Activated CD8-positive, alpha-beta memory T cell treated with anti-CD3 and anti-CD28 coated beads, Interleukin-2, amount 50 U/mL, for 4 hours (primary cell): ENCODE measurements around the gene CCBE1.
"Not testable (repeated sequence)": the region's sequence is repeated elsewhere in the genome, so short reads cannot be mapped to it uniquely, and the experiment has no call there.

Experiments used
- DNase-seq: peaks from one replicate; pipeline ENCODE4 v3.0.0-alpha.2; 2020

Gene CCBE1

DNA sequence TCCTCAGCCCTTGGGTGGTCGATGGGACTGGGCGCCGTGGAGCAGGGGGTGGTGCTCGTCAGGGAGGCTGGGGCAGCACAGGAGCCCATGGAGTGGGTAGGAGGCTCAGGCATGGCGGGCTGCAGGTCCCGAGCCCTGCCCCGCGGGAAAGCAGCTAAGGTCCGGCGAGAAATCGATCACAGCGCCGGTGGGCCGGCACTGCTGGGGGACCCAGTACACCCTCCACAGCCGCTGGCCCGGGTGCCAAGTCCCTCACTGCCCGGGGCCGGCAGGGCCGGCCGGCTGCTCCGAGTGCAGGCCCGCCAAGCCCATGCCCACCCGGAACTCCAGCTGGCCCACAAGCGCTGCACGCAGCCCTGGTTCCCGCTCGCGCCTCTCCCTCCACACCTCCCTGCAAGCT, 16.9 kb upstream of the CCBE1 start:
- not testable (repeated sequence) for DNase-seq

DNA sequence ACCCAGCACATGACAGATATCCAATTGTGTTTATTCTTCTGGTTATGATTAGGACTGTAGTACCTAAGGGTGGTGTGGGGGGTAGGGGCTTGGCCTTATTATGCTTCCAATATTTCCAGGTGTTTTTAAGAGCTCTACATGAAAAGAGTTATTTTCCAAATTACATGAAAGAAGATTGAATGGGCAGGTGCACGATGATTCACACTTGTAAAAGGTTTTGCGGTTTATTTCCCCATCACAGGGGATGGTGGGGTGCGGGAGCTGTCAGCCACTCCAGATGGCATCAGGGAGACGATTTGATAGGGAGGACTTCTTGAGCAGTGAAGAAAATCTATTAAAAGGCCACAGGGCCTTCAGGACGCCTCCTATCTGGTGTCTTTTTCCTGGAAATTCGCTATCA, 15.1 kb upstream of the CCBE1 start:
- no peak for DNase-seq

DNA sequence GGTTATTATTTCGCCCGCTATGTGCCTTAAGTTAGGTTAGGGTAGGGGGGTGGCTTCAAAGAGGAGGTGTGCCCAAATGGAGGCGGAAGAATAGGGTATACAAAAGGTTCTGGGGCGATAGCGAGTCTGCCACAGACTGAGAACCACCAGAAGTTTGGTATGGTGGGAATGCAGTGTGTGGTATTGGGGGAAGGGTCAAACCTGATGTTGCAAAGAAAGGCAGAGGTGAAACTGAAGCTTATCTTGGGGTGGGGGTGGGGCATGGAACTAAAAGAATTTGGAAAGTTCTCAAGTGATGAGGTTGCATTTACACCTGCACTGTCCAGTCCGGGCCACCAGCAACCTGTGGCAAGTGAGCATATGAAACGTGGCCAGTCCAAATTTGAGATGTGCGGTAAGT, 11.8 kb upstream of the CCBE1 start:
- DNase-seq, result no peak

DNA sequence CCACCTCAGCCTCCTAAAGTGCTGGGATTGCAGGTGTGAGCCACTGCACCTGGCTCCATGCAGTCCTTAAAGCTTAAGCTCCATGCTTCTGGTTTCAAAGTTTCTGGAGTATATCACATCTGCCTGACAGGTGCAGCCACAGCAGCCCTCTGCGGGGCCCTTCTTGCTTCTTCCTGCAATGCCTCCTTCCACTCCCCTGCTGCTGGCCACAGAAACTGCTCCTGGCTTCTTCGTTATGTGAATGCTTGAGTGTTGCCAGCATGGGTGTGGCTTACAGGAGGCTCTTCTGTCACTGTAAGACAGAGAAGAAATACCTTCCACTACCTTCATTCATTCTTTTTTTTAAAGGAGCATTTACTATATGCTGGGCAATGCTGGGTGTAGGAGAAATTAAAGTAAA, 10.1 kb upstream of the CCBE1 start:
- no peak for DNase-seq

DNA sequence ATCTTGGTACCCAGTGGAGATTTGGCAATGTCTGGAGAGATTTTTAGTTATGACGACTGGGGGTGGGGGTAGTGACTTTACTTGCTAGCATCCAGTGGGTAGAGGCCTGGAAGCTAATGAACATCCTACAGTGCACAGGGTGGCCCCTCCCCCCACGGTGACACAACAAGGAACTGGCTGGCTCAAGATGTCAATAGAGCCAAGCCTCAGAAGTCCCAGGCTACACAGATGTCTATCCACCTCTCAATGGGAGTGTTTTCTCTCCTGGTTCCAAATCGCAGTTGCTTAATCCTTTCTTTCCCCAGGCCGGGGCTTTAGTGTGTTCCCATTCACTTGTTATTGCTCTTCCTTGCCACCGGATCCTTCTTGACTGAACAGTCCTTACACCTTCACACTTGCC, 9.3 kb upstream of the CCBE1 start:
- DNase-seq, result no peak

DNA sequence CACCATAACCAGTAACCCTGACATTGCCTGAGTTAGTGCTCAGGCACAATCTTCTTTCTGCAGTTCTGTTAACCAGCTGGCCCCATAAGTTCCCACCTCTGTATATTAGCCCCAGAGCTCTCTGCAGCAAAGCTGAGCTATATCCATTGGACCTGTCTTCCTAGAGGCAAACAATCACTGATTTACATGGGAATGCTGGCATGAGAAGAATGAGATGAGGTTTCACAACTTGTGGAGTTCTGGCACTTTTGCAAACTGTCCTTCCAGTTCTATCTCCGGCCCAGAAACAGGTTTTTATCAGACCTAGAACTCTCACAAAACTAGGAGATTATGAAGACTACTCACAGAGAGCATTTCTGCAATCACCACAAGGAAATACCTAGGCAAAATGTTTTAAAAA, 7.9 kb upstream of the CCBE1 start:
- no peak for DNase-seq

DNA sequence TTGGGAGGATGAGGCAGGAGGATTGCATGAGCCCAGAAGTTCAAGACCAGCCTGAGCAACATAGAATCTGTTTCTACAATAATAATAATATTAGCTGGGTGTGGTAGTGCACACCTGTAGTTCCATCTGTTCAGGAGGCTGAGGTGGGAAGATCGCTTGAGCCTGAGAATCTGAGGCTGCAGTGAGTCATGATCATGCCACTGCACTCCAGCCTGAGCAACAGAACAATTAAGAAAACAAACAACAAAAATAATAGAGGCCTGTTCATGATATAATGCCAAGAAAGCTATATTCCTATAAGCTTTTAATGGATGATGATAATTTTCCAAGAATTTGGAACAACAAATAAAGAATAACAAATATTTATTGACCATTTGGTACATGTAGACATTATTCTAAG, 6.9 kb upstream of the CCBE1 start:
- no peak for DNase-seq

DNA sequence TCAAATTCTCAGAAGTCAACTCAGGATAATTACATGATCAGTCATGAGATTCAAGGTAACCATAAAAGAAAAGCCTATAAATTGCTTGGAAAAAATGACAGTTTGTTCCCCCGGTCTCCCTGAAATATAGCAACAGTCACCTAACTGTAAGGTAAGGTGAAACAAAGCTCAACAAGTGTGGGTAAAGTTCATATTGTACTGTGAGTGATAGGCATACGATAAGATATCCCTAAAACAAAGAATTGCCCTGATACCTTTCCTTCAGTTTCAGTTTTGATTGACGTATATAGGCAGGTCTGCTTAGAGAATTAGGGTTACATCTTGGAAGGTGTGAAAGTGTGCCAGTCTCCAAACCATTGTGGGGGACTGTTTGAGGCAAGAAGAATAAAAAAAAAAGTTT, 4.0 kb upstream of the CCBE1 start:
- no peak for DNase-seq

DNA sequence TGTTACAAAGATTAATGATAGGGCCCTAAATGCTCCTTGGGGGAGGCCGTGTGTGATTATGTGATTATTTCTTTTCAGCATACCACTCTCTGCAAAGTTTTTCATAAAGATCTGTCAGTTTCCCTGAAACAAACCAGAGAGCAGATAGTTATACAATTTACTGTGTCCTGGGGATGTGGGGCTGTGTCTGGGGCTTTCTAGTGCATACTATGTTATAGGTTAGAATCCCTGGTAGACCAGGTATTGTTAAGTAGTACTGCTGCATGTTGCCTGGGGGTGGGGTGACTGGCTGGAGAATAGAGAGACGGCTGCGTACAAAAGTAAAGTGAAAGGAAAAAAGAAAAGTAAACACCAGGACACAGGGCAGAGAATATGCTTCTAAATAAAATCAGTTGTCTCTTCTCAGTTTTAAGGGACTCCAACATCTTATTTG, 3.3 kb upstream of the CCBE1 start:
- no peak for DNase-seq

DNA sequence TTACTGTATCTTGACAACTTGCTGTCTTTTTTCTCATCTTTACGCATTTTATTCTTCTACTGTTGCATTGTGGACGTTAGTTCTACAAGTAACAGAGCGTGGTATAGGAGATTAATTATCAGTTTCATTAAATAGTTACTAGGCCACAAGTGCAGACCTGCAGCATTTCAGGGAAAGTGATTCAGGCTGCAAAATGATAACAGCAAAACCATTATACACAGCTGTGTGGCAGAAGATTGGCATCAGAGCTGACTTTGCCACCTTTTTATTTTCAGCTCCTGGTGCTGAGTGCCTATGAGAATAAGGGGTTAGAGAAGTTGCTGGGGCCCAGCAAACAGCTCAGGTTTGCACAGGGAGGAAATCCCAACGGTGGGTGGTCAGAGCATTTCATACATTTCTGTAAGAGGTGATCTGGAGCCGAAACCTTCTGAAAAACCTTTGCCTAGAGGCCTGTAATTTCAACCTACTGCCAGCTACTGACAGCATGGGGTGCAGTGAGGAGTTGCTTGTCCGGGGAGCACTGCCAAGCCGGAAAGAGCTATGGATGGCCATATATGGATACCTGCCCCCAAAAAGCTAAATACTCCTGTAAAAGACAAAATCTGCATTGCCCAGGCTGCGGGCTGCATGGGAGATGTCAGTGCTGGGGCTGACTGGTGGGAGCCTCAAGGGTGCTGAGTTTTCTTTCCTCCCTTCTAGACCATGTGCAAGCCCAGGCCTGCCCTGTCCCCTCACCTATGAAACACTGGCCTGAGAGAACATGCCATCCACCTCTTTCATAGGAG, 2.7 kb upstream of the CCBE1 start:
- DNase-seq, result no peak

DNA sequence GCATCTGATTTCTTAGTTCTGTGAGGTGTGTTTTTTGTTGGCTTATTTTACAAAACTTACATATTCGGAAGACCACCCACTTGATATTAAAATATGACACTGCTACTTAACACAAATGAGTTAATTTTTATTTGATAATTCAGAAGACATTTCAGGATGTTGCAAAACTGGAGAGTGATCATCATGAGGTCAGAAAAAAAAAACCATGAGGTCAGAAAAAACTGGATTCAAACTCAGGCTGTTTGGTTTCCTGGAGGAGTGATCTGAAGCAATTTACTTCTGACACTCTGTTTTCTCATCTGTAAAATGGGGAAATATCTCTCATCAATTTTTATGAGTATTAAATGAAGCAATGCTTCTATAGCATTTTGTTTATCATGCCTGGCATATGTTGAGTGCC, 1.8 kb upstream of the CCBE1 start:
- no peak for DNase-seq

DNA sequence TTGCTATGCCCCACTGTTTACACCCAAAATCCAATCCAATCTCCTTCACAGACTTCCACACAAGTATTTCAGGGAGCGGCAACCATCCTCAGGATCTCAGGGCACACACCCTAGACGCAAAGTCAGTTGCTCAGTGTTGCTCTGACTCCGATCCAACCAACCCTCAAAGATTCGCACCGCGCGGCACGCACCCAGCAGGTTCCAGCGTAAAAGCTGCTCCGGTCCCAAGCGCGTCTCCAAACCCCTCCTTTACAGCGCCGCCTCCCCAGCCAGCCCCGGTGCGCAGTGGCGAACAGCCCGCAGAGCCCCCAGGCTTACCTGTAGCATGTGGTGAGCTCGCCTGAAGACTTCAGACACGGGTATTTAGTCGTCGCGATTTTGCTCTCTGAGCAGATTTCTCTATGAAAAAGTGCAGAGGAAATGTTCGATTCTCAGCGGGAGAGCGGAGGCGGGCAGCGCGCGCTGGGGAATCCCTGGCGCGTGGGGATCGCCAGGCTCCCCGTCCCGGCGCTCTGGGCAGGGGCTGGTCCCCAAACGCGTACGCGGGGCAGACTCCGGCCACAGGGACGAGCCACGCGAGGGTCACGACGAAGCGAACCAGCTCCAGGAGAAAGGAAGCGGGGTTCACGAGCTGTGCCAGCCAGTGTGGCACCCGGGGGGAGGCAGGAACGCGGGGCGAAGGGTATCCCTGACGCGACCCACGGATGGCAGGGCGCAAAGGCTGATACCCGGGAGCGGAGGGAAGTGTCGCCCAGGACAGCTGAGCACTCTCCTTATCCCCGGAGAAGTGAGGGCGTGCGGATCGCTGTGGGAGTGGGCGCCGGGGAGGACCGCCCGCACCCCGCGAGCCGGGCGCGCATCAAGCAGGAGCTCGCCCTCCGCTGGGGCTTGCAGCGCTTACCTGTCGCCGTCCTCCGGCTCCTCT, 650 bp downstream of the CCBE1 start:
- DNase-seq, result no peak

DNA sequence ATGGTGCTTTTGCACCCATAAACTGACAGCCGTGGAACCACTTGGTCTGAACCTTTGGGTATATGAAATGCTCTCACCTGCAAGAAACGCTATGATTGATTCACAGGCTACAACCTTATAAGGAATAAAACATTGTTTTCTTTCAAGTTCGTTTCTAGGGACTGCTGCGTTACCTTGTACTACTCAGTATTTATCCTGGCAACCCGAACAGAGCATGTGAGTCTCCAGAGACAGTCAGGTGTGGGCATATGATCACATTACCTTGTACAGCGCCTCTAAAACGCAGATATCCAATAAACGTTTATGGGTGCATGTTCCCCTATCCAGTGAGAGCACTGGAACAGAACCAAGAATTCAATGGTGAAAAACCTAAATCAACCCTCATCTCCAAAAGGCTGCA, 1.7 kb downstream of the CCBE1 start:
- DNase-seq, result no peak

DNA sequence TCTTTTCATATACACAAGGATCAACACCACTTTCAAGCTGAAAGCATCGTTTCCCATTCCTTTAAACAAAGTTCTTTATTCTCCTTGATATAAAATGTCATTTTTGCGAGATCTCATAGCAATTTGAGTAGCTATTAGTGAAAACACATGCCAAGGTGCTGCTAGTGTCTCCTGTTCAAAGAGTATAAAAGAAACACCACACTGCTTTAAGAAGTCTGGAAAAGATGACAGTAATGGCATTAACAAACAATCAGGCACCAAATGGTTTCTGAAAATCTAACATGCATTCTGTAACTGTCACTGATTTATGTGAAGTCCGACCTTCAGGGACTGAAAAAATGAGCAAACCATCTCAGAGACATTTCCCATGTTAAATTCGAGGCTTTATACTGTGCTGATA, 2.4 kb downstream of the CCBE1 start:
- no peak for DNase-seq

DNA sequence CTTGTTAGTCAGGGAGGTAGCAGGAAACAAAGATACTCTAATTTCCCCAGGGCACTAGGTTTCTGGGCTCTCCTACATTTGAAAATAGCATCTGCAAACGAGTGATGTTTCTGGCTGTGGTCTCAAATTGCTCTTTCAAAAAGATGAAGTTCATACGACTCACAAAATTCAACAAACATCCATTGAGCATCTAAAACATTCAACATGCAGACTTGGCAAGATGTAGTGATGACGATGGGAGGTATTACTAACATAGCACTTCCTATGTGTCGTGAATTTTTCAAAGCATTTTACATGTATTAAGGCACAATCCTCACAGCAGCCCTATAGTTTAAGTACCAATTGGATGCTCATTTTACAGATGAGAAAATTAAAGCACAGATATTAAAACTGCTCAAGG, 5.2 kb downstream of the CCBE1 start:
- no peak for DNase-seq

DNA sequence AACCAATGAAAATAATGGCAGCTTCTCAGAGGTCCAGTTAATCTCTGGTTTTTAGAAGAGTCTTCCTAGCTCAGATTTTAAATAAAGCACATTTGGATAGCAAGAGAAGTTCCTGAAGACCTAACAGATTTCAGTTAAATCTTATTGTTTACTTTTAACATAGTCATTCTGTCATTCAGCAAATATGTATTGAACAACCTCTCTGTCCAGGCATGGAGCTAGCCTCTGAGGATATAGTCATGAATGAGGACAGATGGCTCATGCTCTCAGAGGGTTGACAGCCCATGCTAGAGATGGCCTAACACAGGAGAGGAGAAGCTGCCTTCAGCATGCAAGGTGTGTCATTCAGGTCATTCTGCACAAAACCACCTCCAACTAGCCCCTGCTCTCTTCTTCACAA, 6.2 kb downstream of the CCBE1 start:
- DNase-seq, result no peak

DNA sequence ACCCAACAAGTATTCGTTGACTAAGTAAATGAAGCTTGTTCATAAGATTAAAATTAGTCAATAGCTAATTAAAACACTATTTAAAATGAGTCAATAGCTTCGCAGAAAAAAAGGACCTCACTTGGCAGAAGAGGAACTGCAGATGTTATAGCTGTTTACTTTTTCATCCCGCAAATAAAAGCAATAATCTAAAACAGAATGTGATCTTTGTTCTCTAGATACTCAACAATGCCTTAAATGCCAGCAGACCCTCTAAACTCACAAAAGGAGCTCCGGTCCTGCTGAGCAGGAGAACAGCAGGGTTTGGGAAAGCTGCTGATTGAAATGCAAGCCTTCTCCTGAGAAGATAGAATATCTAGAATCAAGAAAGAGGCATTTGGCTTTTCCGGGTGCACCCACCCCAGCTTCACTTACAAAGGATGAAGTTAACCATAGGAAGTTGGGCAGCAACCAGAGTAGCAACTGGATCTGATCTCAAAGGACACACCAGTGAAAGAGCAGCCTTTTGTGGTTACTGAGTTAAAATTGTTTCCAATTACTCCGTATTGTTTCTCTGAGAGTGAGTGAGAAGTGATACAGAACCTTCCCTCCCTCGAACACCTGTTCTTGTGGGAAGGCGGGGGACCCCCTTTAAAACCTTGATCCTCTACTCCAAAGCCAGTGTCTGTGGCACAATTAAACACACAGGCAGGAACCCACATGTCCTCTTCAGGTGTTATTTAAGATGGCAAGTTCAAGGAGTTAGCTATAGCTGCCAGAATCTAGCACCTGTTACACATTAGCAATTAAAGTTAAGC, 6.8 kb downstream of the CCBE1 start:
- no peak for DNase-seq

DNA sequence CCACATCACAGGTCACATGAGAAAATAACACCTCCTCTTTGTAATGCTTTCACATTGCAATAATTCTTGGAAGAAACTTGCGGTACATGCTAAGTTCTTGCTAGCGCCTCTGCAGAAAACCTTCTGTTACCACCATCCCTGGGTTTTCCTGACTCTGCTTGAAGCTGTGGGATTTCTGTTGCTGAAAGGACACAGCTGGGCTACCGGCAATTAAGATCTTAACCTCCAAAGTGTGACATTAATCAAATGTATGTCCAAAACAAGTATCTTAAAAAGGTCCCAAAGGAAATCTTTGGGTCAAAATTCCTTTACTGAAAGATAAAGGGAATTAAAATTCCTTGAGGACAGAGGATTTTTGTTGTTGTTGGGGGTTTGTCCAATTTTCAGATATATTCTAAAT, 7.5 kb downstream of the CCBE1 start:
- no peak for DNase-seq

DNA sequence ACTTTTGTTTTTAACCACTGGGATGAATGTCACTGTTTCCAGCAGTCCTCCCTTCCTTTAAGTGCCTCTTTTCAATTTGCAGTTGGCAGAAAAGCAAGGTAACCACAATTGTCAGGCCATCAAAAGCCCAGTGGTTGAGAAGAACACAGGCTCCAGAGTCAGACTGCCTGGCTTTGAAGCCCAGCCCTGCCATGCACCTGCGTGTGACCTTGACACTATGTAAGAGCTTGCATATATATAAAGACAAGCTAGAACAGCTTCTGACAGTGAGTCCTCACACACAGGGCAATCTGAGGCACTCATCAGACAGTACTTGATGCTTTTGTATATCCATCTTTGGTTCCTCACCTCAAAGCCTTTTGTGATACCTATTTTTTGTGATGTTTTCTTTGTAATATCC, 11.0 kb downstream of the CCBE1 start:
- DNase-seq, result no peak

DNA sequence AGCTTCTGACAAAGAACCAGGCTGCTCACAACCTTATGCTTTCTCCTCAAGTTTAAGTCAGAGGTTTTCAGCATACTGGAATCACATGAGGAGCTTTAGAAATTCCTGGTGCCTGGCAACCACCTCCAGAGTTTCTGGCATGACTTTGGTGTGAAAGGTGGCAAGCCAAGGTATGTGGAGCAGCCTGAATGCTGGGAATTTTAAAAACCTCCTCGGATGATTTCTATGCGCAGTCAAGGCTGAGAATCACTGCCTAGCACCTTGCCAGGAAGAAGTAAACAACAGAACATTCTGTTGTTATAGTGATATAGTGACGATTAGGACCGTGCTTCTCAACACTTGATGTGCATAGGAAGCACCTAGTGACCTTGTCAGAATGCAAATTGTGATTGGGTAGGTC, 11.7 kb downstream of the CCBE1 start:
- DNase-seq, result no peak

DNA sequence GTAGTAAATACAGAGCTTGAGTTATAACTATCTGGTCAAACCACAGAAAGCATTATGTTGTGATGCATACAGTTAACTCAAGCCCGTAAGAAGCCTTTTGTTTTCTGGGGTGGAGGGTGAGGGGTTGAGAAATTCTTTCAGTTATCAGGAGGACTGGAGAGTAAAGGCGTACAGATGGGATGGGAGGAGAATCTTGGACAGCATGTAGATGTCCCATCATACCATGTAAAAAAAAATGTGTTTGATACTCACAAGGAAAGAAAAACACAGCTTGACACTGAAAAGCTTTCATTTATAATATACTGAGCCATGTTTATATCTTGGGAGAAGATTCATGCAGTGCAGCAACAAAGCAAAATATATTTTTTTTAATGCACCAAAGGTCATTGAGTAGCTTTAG, 12.4 kb downstream of the CCBE1 start:
- DNase-seq, result no peak

DNA sequence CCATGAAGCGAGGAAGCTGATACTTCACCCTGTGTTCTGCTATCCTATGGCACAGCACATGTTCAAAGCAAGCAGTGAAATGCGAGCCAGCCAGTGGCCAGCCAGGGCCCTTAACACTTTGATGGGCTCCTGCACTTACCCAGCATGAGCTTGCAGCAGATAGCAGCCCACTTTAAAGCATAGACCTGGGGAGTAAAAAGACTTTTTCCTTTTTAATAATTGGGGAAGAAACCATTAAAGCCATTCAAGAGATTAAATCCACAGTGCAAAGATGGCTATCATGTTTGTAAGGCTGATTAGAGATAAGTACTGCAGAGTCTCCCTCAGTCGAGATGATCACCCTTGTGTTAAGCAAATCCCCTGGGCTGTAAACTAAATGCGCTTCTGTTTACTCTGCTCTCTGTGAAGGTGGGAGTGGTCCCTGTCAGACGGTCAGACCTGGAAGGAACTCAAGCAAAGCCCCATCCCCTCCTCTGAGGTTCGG, 15.7 kb downstream of the CCBE1 start:
- no peak for DNase-seq

DNA sequence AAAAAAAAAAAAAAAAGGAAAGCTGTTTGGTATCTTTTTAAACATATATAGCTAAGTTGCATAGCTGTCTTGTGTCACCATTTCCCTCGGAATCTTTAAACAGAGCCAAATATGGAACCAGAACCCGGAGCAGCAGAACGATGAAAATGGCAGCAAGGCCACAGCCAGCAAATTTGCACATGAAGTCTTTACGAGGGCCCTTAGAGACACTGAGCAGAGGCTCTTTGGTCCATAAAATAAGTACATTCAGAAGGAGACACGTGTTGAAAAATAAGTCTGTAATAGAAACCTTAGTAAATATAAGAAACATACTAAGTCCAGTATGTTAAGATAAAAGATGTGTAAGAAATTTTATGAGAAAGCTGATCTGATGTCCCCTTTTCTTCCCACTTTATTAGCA, 16.2 kb downstream of the CCBE1 start:
- no peak for DNase-seq
